Adrenal gland (tissue), 12 donors: Measurements from ENCODE around the gene CRY1. TPM values are rescaled to one million over a fixed set of nuclear protein-coding genes. Genes with fewer than 3 reads are reported as not detected.

Source experiments
- DNase-seq, 7 donors: peaks; one replicate each; pipeline ENCODE4 v3.0.0-alpha.2; 2019 to 2020
- H3K27ac ChIP-seq, 5 donors: fragments of 200-600 bp; sonication (generic) in 4 of 5; 1 replicate in 3 of 5; 2 replicates in 2 of 5; pipeline versions ENCODE4 v1.5.1 to v1.8.0; 2016 to 2020; ENCODE audit warnings: mild to moderate bottlenecking in 1 of 5
- H3K27me3 ChIP-seq: fragments of 200-600 bp; 2 replicates; pipeline ENCODE4 v1.8.0; 2021
- H3K36me3 ChIP-seq, 2 donors: fragments of 200-600 bp; replicated peaks in 1 of 2; 1 replicate in 1 of 2; 2 replicates in 1 of 2; pipeline versions ENCODE4 v1.5.1 to v1.8.0; 2018 to 2022
- H3K4me1 ChIP-seq, 2 donors: fragments of 200-600 bp; replicated peaks in 1 of 2; 1 replicate in 1 of 2; 2 replicates in 1 of 2; pipeline versions ENCODE4 v1.5.1 to v1.8.0; 2018 to 2021
- H3K4me3 ChIP-seq, 4 donors: fragments of 200-600 bp; sonication (generic) in 3 of 4; one replicate each; pipeline ENCODE4 v1.5.1; 2016 to 2018
- H3K9me3 ChIP-seq, 3 donors: fragments of 200-600 bp; sonication (generic) in 1 of 3; replicated peaks in 1 of 3; 1 replicate in 2 of 3; 2 replicates in 1 of 3; pipeline versions ENCODE4 v1.5.1 to v1.8.0; 2016 to 2021
- POLR2A ChIP-seq, 2 donors: fragments of 450-650 bp; IDR thresholded peaks; one replicate each; pipeline ENCODE4 v1.6.1; 2017; ENCODE audit warnings: antibody characterized with exemption in 2 of 2, mild to moderate bottlenecking in 2 of 2, moderate library complexity in 1 of 2
- WGBS, 4 donors: extraction: QIAGEN DNeasy Blood & Tissue Kit in 2 of 4; methylation state at CpG; one replicate each; pipeline versions ENCODE4 v1.1.5 to v1.1.7; 2013 to 2017; 5-methylcytosine and 5-hydroxymethylcytosine counted together
- intact Hi-C, 2 donors: fragments of 100-400 bp; cut with DNase I; formaldehyde crosslinking; loops; one replicate each; pipeline versions ENCODE4 v1.14.1 to v1.15.0; 2022 to 2023
- polyA plus RNA-seq, 3 donors: library from polyadenylated mRNA; stranded (reverse); fragments of 200-250 nt in 2 of 3; fragments of 350-450 nt in 1 of 3; fragmentation: Illumina TruSeq in 1 of 3; extraction: RNeasy Lipid Tissue Mini Kit (QIAGEN cat#74804) in 1 of 3; gene quantifications; one replicate each; pipeline ENCODE4 v1.2.3, GENCODE V29; 2013 to 2014
- total RNA-seq, 9 donors: library from RNA; depleted of rRNA in 4 of 9; stranded (reverse); fragments of >200 nt in 4 of 9; fragments of 120-200 nt in 1 of 9; fragmentation: NEBNext Ultra II Directional in 1 of 9; extraction: Animal tissue kit (Norgen Biotek cat#: 25700) in 1 of 9; gene quantifications; one replicate each; pipeline versions ENCODE4 v1.1.0 to v1.2.4, GENCODE V29; 2013 to 2023
- TF ChIP-seq, protein P1 (sequence below), 6 experiments: fragments of 450-650 bp in 4 of 6; fragments of 200-600 bp in 2 of 6; sonication (generic) in 1 of 6; IDR thresholded peaks; 1 replicate in 5 of 6; 2 replicates in 1 of 6; pipeline versions ENCODE4 v1.5.1 to v1.8.0; 2016 to 2021; ENCODE audit warnings: antibody characterized with exemption in 6 of 6, mild to moderate bottlenecking in 2 of 6, moderate library complexity in 1 of 6
- donor health status: healthy with polysubstance abuse.
- donor health status: Bipolar disorder and iron deficiency.
- donor health status: DM: yes; HTN: yes; CAD: no.
- donor health status: DM: no; HTN: no; CAD: no.
- donor health status: DM: no; HTN: no; CAD: no.
- donor health status: DM: yes; HTN: yes; CAD: no.

Gene CRY1
- total and polyA plus RNA-seq, 12 donors, result 4.7 to 51.5 (median 11.6) TPM

DNA sequence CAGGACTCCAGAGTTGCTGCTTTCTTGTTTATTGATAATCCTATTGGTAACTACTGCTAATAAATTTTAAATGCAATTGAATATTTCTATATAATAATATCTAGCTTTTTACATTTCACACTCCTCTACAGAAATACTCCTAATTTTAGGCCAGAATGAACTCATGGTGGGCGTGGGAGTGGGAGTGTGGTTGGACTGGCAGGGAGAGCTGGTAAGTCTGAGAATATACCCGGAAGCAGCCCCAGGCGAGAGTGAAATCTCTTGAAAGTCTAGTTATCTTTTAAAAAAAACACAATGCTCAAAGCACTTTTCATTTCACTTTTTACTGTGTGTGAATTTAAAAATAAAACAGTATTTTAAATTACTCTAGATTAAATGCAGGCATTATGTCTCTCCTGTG is 132.9 kb downstream of the CRY1 start:
- intact Hi-C loops, result no loop called here
- Histone ChIP-seq H3K9me3 (no peaks in the 10 kb centered on the region), H3K27me3 (no peaks in the 10 kb centered on the region), H3K4me1 (peaks cover 3 to 31% of the 10 kb centered on the region in 2 donors), H3K36me3 (no peaks in the 10 kb centered on the region), H3K4me3 (no peak overlapping the region), H3K27ac (no peak overlapping the region)
- TF ChIP-seq, protein P1, sequence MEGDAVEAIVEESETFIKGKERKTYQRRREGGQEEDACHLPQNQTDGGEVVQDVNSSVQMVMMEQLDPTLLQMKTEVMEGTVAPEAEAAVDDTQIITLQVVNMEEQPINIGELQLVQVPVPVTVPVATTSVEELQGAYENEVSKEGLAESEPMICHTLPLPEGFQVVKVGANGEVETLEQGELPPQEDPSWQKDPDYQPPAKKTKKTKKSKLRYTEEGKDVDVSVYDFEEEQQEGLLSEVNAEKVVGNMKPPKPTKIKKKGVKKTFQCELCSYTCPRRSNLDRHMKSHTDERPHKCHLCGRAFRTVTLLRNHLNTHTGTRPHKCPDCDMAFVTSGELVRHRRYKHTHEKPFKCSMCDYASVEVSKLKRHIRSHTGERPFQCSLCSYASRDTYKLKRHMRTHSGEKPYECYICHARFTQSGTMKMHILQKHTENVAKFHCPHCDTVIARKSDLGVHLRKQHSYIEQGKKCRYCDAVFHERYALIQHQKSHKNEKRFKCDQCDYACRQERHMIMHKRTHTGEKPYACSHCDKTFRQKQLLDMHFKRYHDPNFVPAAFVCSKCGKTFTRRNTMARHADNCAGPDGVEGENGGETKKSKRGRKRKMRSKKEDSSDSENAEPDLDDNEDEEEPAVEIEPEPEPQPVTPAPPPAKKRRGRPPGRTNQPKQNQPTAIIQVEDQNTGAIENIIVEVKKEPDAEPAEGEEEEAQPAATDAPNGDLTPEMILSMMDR (IDR thresholded peaks at IDR 0.05), result no peak
- no peak for TF ChIP-seq POLR2A (IDR thresholded peaks at IDR 0.05)
- DNase-seq, result no peak
- WGBS, 4 donors, result 90 to 93% (median 92%) methylated on average over 3 of the region's 3 CpGs

DNA sequence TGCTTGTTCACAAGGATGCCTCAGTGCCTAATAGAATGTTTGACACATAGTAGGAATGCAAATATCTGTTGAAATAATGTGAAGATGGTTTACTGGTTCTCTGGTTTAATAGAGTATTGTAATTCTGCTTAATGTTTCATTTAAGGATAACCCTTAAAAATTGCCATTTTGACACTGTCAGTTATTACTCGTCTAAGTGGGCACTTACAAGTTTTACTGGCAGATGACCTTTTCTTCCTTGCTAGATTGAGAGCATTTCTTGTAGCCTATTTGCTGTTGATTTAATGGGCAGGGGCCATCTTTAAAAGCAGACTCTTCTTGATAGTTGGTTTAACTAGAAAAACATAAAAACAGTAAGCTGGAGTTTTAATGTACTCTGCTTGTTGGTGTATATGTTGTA is 135.8 kb downstream of the CRY1 start:
- WGBS, 4 donors, result 8 to 24% (median 18%) methylated on average over 1 of the region's 1 CpG
- intact Hi-C loops, result loop anchor here in 1 of 2 donors (10.0 kb wide), 1 partner anchor 137 kb away; the partner anchor contains the start of gene CRY1
- Histone ChIP-seq H3K27ac (no peak overlapping the region), H3K36me3 (no peaks in the 10 kb centered on the region), H3K27me3 (no peaks in the 10 kb centered on the region), H3K4me3 (peak overlapping the region in 1 of 4 donors; percentile 97), H3K9me3 (no peaks in the 10 kb centered on the region), H3K4me1 (peaks cover 3 to 33% of the 10 kb centered on the region in 2 donors)
- DNase-seq, result no peak
- TF ChIP-seq, protein P1 (IDR thresholded peaks at IDR 0.05), result no peak
- TF ChIP-seq POLR2A (IDR thresholded peaks at IDR 0.05), result no peak

DNA sequence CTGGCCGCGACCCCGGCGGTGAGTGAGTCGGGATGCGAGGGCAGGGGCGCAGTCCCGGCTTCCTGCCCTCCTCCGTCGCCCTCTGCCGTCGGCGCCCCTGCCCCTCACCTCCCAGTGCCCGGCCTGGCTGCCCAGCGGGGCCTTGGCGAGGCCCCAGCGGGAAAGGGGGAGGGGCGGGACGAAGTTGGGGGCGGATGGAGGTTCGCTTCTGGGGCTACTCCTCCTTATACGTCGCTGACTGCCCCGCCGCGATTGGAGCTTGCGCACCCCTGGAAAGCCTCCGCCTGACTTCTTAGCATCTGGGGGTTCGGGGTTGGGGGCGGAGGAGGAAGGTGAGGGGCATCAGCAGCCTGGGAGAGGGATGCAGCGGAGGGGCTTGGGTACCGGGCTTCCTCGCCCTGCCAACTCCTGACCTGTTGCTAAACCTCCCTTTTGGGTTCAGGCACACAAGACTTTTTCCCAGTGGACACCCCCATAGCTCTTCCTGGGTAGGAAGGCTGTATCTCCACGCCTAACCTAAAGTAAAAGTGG is 137.2 kb downstream of the CRY1 start:
- TF ChIP-seq POLR2A (IDR thresholded peaks at IDR 0.05), result no peak
- TF ChIP-seq, protein P1 (IDR thresholded peaks at IDR 0.05), result peak in 2 of 6 experiments; percentile 18 to 33
- DNase-seq, result peak; percentile 63 to 80 (median 71)
- Histone ChIP-seq H3K4me3 (peak overlapping the region; percentile 73 to 97 (median 84)), H3K27me3 (no peaks in the 10 kb centered on the region), H3K27ac (peak overlapping the region; percentile 55 to 98 (median 96)), H3K9me3 (no peaks in the 10 kb centered on the region), H3K36me3 (no peaks in the 10 kb centered on the region), H3K4me1 (peaks cover 3 to 33% of the 10 kb centered on the region in 2 donors)
- WGBS, 4 donors, result 0 to 1% (median 0%) methylated on average over 4 to 34 of the region's 34 CpGs
- intact Hi-C loops, result loop anchor here in 1 of 2 donors (10.0 kb wide), 1 partner anchor 139 kb away; the partner anchor contains the start of gene CRY1

DNA sequence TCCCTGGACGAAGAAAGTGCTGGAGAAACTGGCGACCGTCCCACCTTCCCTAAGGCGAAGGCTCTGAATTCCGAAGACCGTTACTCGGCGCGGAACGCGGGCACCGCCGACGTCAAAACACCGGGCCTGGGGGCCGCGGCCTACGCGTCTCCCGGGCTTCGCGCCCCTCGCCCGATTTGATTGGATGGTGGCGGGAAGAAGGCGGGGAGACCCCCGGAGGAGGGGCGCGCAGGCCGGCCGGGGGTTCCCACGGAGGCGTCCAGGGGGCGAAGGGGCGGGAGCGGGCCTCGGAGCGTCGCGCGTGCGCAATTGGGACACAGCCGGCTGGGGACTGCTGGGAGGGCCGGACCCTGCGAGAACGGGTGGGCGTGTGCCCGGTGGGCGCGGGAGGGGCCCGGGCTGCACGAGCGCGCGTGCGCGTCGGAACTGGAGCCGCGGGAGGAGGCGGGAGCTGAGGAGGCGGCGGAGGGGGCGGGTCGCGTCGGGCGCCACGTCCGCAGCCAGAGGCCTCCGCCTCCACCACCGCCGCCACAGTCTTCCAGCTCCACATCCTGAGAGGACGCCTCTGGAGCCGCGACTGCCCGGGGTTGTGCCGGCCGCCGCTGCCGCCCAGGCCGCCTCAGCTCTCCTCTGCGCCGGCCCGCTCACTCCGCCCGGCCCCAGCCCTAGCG is 137.8 kb downstream of the CRY1 start, which contains the start of gene TMEM263:
Gene TMEM263 (plus strand): TSS at position 531 of the 671 bp plus-strand sequence. CDS start 11,210 bp downstream, outside the sequence.
- peak; percentile 92 to 96 (median 94) for DNase-seq
- 0 to 10% (median 0%) methylated on average over 2 to 88 of the region's 88 CpGs for WGBS, 4 donors
- Histone ChIP-seq H3K4me3 (peak within 1 kb of the TSS; percentile 73 to 97 (median 84)), H3K36me3 (no peaks in the 10 kb centered on the region), H3K4me1 (peaks cover 3 to 33% of the 10 kb centered on the region in 2 donors), H3K9me3 (no peaks in the 10 kb centered on the region), H3K27me3 (no peaks in the 10 kb centered on the region), H3K27ac (peak within 1 kb of the TSS; percentile 55 to 98 (median 96))
- intact Hi-C loops, result loop anchor here in 1 of 2 donors (10.0 kb wide), 1 partner anchor 139 kb away; the partner anchor contains the start of gene CRY1
- TF ChIP-seq, protein P1 (IDR thresholded peaks at IDR 0.05), result peak in 2 of 6 experiments; percentile 8 to 15
- TF ChIP-seq POLR2A (IDR thresholded peaks at IDR 0.05), result peak; percentile 96 to 97
